Measurements from ENCODE around the gene F2RL2.

The F2RL2 gene

GRCh38 chr5:76583163-76584047 is 39.8 kb downstream of the F2RL2 start:
- Histone ChIP-seq H3K4me1 (ENCODE audit: low read depth, poor library complexity, severe bottlenecking) (peaks cover 10% of the 10 kb centered on the region), H3K9ac (no peak overlapping the region), H4K20me1 (ENCODE audit: insufficient read depth) (no peaks in the 10 kb centered on the region), H3K27me3 (ENCODE audit: insufficient read depth, low read depth) (no peaks in the 10 kb centered on the region), H3K36me3 (ENCODE audit: insufficient read depth) (no peaks in the 10 kb centered on the region), H2AFZ (ENCODE audit: low read depth) (no peak overlapping the region), H3K4me3 (IDR thresholded peaks at IDR 0.05; ENCODE audit: insufficient read depth, low read depth, low read length) (no peak overlapping the region), H3K27ac (no peak overlapping the region), H3K4me2 (no peak overlapping the region), H3K79me2 (ENCODE audit: insufficient read depth, low read depth) (peaks cover 5% of the 10 kb centered on the region; the same call in 1 of the 2 replicates)
- TF ChIP-seq CTCF (conservative IDR thresholded peaks at IDR 0.05; ENCODE audit: low read depth, low read length), result peak; percentile 20; the same call in 1 of the 2 replicates

GRCh38 chr5:76582230-76583162 is 40.7 kb downstream of the F2RL2 start:
- no peaks in the 10 kb centered on the region for H3K27me3 ChIP-seq (ENCODE audit: insufficient read depth, low read depth)
- H3K4me1 ChIP-seq (ENCODE audit: low read depth, poor library complexity, severe bottlenecking), result peaks cover 10% of the 10 kb centered on the region
- H3K27ac ChIP-seq, result no peak overlapping the region
- no peak overlapping the region for H3K9ac ChIP-seq
- no peak overlapping the region for H3K4me2 ChIP-seq
- no peak for TF ChIP-seq CTCF (conservative IDR thresholded peaks at IDR 0.05; ENCODE audit: low read depth, low read length)
- peaks cover 5% of the 10 kb centered on the region; the same call in 1 of the 2 replicates for H3K79me2 ChIP-seq (ENCODE audit: insufficient read depth, low read depth)
- no peaks in the 10 kb centered on the region for H4K20me1 ChIP-seq (ENCODE audit: insufficient read depth)
- H3K36me3 ChIP-seq (ENCODE audit: insufficient read depth), result no peaks in the 10 kb centered on the region
- H2AFZ ChIP-seq (ENCODE audit: low read depth), result no peak overlapping the region
- H3K4me3 ChIP-seq (IDR thresholded peaks at IDR 0.05; ENCODE audit: insufficient read depth, low read depth, low read length), result no peak overlapping the region

- Histone ChIP-seq H4K20me1 (ENCODE audit: insufficient read depth) (no peaks in the 10 kb centered on the region), H3K79me2 (ENCODE audit: insufficient read depth, low read depth) (peaks cover 5% of the 10 kb centered on the region; the same call in 1 of the 2 replicates), H3K9ac (no peak overlapping the region), H2AFZ (ENCODE audit: low read depth) (no peak overlapping the region), H3K4me3 (IDR thresholded peaks at IDR 0.05; ENCODE audit: insufficient read depth, low read depth, low read length) (no peak overlapping the region), H3K4me1 (ENCODE audit: low read depth, poor library complexity, severe bottlenecking) (peaks cover 10% of the 10 kb centered on the region), H3K27ac (no peak overlapping the region), H3K36me3 (ENCODE audit: insufficient read depth) (no peaks in the 10 kb centered on the region), H3K4me2 (no peak overlapping the region), H3K27me3 (ENCODE audit: insufficient read depth, low read depth) (no peaks in the 10 kb centered on the region)
- no peak for TF ChIP-seq CTCF (conservative IDR thresholded peaks at IDR 0.05; ENCODE audit: low read depth, low read length)
Observed at GRCh38 chr5:76580981-76581380, 42.2 kb downstream of the F2RL2 start.

- no peak overlapping the region for H3K4me3 ChIP-seq (IDR thresholded peaks at IDR 0.05; ENCODE audit: insufficient read depth, low read depth, low read length)
- TF ChIP-seq CTCF (conservative IDR thresholded peaks at IDR 0.05; ENCODE audit: low read depth, low read length), result no peak
Observed at GRCh38 chr5:76579166-76579937, 43.9 kb downstream of the F2RL2 start.

More at GRCh38 chr5:76579166-76579937, 43.9 kb downstream of the F2RL2 start:
- no peak overlapping the region for H3K9ac ChIP-seq
- no peak overlapping the region for H3K4me2 ChIP-seq
- H3K36me3 ChIP-seq (ENCODE audit: insufficient read depth), result no peaks in the 10 kb centered on the region
- no peaks in the 10 kb centered on the region; the same call in 1 of the 2 replicates for H3K79me2 ChIP-seq (ENCODE audit: insufficient read depth, low read depth)
- no peak overlapping the region for H2AFZ ChIP-seq (ENCODE audit: low read depth)
- H3K27ac ChIP-seq, result no peak overlapping the region
- no peaks in the 10 kb centered on the region for H4K20me1 ChIP-seq (ENCODE audit: insufficient read depth)
- peaks cover 10% of the 10 kb centered on the region for H3K4me1 ChIP-seq (ENCODE audit: low read depth, poor library complexity, severe bottlenecking)
- no peaks in the 10 kb centered on the region for H3K27me3 ChIP-seq (ENCODE audit: insufficient read depth, low read depth)

Data from KMS-11 (cell line).